HEK293 (cell line): Measurements from ENCODE around the gene RANBP3L.

Experiments used
- CTCF ChIA-PET: fragments of 350-600 bp; formaldehyde crosslinking; extraction: SDS; loops from one replicate; lab custom pipeline; 2021; ENCODE audit warnings: antibody characterized with exemption; lab: Yijun Ruan, JAX
- POLR2A ChIA-PET: fragments of 300-600 bp; formaldehyde crosslinking; extraction: SDS; loops from one replicate; lab custom pipeline; 2020; ENCODE audit warnings: antibody characterized with exemption, inconsistent platforms; lab: Yijun Ruan, JAX
- H3K27ac ChIP-seq: fragments of 200-500 bp; sonication (Bioruptor generic); 2 replicates; pipeline ENCODE4 v1.5.1; 2014; ENCODE audit warnings: low read depth, low read length, control low read depth, inconsistent platforms; ENCODE audit errors: extremely low read depth
- H3K36me3 ChIP-seq, 2 experiments: fragments of 200-500 bp in 1 of 2; sonication (Bioruptor generic) in 1 of 2; 1 replicate in 1 of 2; 2 replicates in 1 of 2; pipeline ENCODE4 v1.5.1; 2014 to 2017; ENCODE audit warnings: inconsistent platforms in 2 of 2, low read length in 2 of 2; ENCODE audit not compliant: control insufficient read depth in 2 of 2, insufficient read depth in 1 of 2
- H3K4me1 ChIP-seq: fragments of 200-500 bp; sonication (Bioruptor generic); 2 replicates; pipeline ENCODE4 v1.5.1; 2014; ENCODE audit warnings: mild to moderate bottlenecking, low read length, inconsistent platforms; ENCODE audit not compliant: control insufficient read depth, insufficient read depth
- H3K4me3 ChIP-seq: 2 replicates; pipeline ENCODE4 v1.5.1; 2011; ENCODE audit warnings: low read depth, mild to moderate bottlenecking, control low read depth, low read length, moderate library complexity
- H3K9me3 ChIP-seq: fragments of 200-500 bp; sonication (Bioruptor generic); 2 replicates; pipeline ENCODE4 v1.5.1; 2014; ENCODE audit warnings: low read depth, low read length, inconsistent platforms; ENCODE audit not compliant: control insufficient read depth, insufficient read depth
- AEBP2 ChIP-seq: fragments of 450-650 bp; formaldehyde crosslinking; IDR thresholded peaks from 2 replicates; pipeline ENCODE4 v1.5.1; 2016; ENCODE audit warnings: missing biosample characterization, missing genetic modification characterization, borderline replicate concordance
- ATF2 ChIP-seq: fragments of 450-650 bp; formaldehyde crosslinking; IDR thresholded peaks from 2 replicates; pipeline ENCODE4 v1.5.1; 2016; ENCODE audit warnings: missing biosample characterization, missing genetic modification characterization, low read depth
- MZF1 ChIP-seq: fragments of 450-650 bp; formaldehyde crosslinking; IDR thresholded peaks from 2 replicates; pipeline ENCODE4 v1.5.1; 2017; ENCODE audit warnings: missing biosample characterization, missing genetic modification characterization, borderline replicate concordance
- PRDM10 ChIP-seq: fragments of 450-650 bp; formaldehyde crosslinking; IDR thresholded peaks from 2 replicates; pipeline ENCODE4 v1.5.1; 2016; ENCODE audit warnings: missing biosample characterization, missing genetic modification characterization
- RBAK ChIP-seq: fragments of 450-650 bp; formaldehyde crosslinking; IDR thresholded peaks from 2 replicates; pipeline ENCODE4 v1.5.1; 2016; ENCODE audit warnings: missing biosample characterization, missing genetic modification characterization
- ZBTB8A ChIP-seq: fragments of 450-650 bp; formaldehyde crosslinking; IDR thresholded peaks from 2 replicates; pipeline ENCODE4 v1.5.1; 2016; ENCODE audit warnings: missing biosample characterization, missing genetic modification characterization
- ZNF16 ChIP-seq: fragments of 450-650 bp; formaldehyde crosslinking; IDR thresholded peaks from 2 replicates; pipeline ENCODE4 v1.5.1; 2016; ENCODE audit warnings: low read depth, missing biosample characterization, missing genetic modification characterization
- ZNF214 ChIP-seq: fragments of 450-650 bp; formaldehyde crosslinking; IDR thresholded peaks from 2 replicates; pipeline ENCODE4 v1.5.1; 2017; ENCODE audit warnings: missing biosample characterization, mild to moderate bottlenecking, missing genetic modification characterization, borderline replicate concordance
- ZNF266 ChIP-seq: fragments of 450-650 bp; formaldehyde crosslinking; IDR thresholded peaks from 2 replicates; pipeline ENCODE4 v1.5.1; 2016; ENCODE audit warnings: missing biosample characterization, missing genetic modification characterization, low read depth
- ZNF362 ChIP-seq: fragments of 450-650 bp; formaldehyde crosslinking; IDR thresholded peaks from 2 replicates; pipeline ENCODE4 v1.5.1; 2016; ENCODE audit warnings: missing biosample characterization, missing genetic modification characterization
- ZNF366 ChIP-seq: fragments of 450-650 bp; formaldehyde crosslinking; conservative IDR thresholded peaks from 2 replicates; pipeline ENCODE4 v1.5.1; 2016; ENCODE audit warnings: missing biosample characterization, missing genetic modification characterization
- ZNF37A ChIP-seq: fragments of 450-650 bp; IDR thresholded peaks from 2 replicates; pipeline ENCODE4 v1.5.1; 2018; ENCODE audit warnings: missing biosample characterization, missing genetic modification characterization
- ZNF391 ChIP-seq: fragments of 450-650 bp; formaldehyde crosslinking; IDR thresholded peaks from 2 replicates; pipeline ENCODE4 v1.5.1; 2016; ENCODE audit warnings: low read depth, missing biosample characterization, missing genetic modification characterization, borderline replicate concordance
- ZNF449 ChIP-seq: fragments of 450-650 bp; formaldehyde crosslinking; IDR thresholded peaks from 2 replicates; pipeline ENCODE4 v1.5.1; 2017; ENCODE audit warnings: missing biosample characterization, mild to moderate bottlenecking, missing genetic modification characterization, moderate library complexity
- ZNF530 ChIP-seq: fragments of 450-650 bp; formaldehyde crosslinking; IDR thresholded peaks from 2 replicates; pipeline ENCODE4 v1.5.1; 2016; ENCODE audit warnings: low read depth, missing biosample characterization, missing genetic modification characterization
- ZNF629 ChIP-seq: fragments of 450-650 bp; formaldehyde crosslinking; IDR thresholded peaks from 2 replicates; pipeline ENCODE4 v1.5.1; 2017; ENCODE audit warnings: missing biosample characterization, missing genetic modification characterization
- ZNF645 ChIP-seq: fragments of 450-650 bp; formaldehyde crosslinking; IDR thresholded peaks from 2 replicates; pipeline ENCODE4; 2016; ENCODE audit warnings: missing biosample characterization, missing genetic modification characterization
- ZNF654 ChIP-seq: fragments of 450-650 bp; formaldehyde crosslinking; IDR thresholded peaks from 2 replicates; pipeline ENCODE4 v1.5.1; 2016; ENCODE audit warnings: low read depth, missing biosample characterization, missing genetic modification characterization
- ZNF670 ChIP-seq: fragments of 450-650 bp; formaldehyde crosslinking; IDR thresholded peaks from 2 replicates; pipeline ENCODE4 v1.5.1; 2016; ENCODE audit warnings: missing biosample characterization, missing genetic modification characterization, low read depth
- ZNF707 ChIP-seq: fragments of 450-650 bp; formaldehyde crosslinking; IDR thresholded peaks from 2 replicates; pipeline ENCODE4 v1.5.1; 2016; ENCODE audit warnings: missing biosample characterization, missing genetic modification characterization

Gene RANBP3L

GRCh38 chr5:36202521-36202961 lies 99.2 kb downstream of the RANBP3L start:
- TF ChIP-seq ZNF645 (tag by site-specific recombination) (no peak), ZNF266 (no peak), ZNF362 (tag by site-specific recombination) (no peak), ZNF670 (tag by site-specific recombination) (no peak), ZNF391 (tag by site-specific recombination) (no peak), ZNF449 (tag by site-specific recombination) (no peak), ZBTB8A (tag by site-specific recombination) (no peak), ZNF16 (tag by site-specific recombination) (no peak), ZNF530 (tag by site-specific recombination) (no peak), ATF2 (tag by site-specific recombination) (no peak), ZNF629 (tag by site-specific recombination) (no peak), ZNF214 (tag by site-specific recombination) (no peak), PRDM10 (tag by site-specific recombination) (no peak), ZNF707 (tag by site-specific recombination) (no peak), MZF1 (tag by site-specific recombination) (no peak), AEBP2 (tag by site-specific recombination) (no peak), ZNF366 (tag by site-specific recombination) (no peak), ZNF654 (tag by site-specific recombination) (no peak), RBAK (no peak), ZNF37A (tag by site-specific recombination) (no peak)
- Histone ChIP-seq H3K4me1 (no peaks in the 10 kb centered on the region), H3K9me3 (no peaks in the 10 kb centered on the region), H3K27ac (no peak overlapping the region), H3K4me3 (no peak overlapping the region), H3K36me3 (peaks cover 27 to 40% of the 10 kb centered on the region in 2 experiments)
- POLR2A ChIA-PET: interaction anchor here (0.5 to 1.0 kb wide), 4 partner anchors 38 to 240 kb away, joined by 3 to 5 read pairs (median 3); partner anchors contain the start of genes LMBRD2, NADK2 and SKP2
- CTCF ChIA-PET: interaction anchor here (0.5 to 2.4 kb wide), 6 partner anchors 16 to 693 kb away, joined by 3 to 9 read pairs (median 4); partner anchors contain the start of gene NADK2
